ENCODE data around the gene PDP2. TPM values are rescaled to one million over a fixed set of nuclear protein-coding genes. Genes with fewer than 3 reads are reported as not detected.

The PDP2 gene
- total RNA-seq, 1 donor from 2014 or later = 11.7 TPM

DNA sequence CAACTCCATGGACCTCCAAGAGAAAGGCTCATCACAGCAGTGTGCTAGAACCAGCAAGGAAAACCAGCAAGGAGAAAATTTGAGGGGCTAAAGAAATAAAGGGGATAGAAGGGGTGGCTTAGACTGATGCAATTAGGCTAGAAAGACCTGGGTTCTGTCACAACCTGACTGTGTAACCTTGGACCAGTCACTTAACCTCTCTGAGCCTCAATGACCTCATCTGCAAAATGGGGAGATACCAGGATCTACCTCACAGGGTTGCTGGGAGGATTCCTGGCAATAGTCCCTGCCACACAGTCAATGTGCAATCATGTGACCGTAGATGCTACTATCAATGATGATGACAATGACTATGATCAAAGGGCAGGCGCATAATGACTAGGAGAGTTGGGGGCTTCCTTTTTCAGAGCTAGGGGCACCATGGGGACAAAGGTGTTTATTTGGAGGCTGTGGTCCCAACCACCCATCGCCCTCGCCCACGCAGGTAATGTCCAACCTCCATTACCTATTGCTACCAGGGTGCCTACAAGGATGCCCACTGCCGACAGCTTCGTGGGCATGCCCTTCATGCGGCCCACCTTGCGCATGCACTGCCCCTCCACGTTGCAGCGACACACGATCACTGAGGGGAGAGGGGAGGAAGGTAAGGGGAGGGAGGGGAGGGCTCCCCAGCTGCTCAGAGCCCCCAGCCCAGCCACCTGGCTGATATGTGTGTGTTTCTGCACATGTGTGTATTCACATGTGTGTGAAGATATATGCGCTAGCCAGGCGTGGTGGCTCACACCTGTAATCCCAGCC lies 28.6 kb downstream of the PDP2 start:
- Histone ChIP-seq H3K4me3 (ENCODE audit: low read depth, low read length) (no peak overlapping the region), H3K36me3 (ENCODE audit: control insufficient read depth, insufficient read depth, low read length) (no peaks in the 10 kb centered on the region), H3K27me3 (ENCODE audit: control insufficient read depth, insufficient read depth, low read length) (no peaks in the 10 kb centered on the region)
- TF ChIP-seq, protein P1, sequence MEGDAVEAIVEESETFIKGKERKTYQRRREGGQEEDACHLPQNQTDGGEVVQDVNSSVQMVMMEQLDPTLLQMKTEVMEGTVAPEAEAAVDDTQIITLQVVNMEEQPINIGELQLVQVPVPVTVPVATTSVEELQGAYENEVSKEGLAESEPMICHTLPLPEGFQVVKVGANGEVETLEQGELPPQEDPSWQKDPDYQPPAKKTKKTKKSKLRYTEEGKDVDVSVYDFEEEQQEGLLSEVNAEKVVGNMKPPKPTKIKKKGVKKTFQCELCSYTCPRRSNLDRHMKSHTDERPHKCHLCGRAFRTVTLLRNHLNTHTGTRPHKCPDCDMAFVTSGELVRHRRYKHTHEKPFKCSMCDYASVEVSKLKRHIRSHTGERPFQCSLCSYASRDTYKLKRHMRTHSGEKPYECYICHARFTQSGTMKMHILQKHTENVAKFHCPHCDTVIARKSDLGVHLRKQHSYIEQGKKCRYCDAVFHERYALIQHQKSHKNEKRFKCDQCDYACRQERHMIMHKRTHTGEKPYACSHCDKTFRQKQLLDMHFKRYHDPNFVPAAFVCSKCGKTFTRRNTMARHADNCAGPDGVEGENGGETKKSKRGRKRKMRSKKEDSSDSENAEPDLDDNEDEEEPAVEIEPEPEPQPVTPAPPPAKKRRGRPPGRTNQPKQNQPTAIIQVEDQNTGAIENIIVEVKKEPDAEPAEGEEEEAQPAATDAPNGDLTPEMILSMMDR (IDR thresholded peaks at IDR 0.05; ENCODE audit: insufficient read depth, low read length, poor library complexity, severe bottlenecking) = no peak
- no peak for DNase-seq (ENCODE audit: low read depth)

DNA sequence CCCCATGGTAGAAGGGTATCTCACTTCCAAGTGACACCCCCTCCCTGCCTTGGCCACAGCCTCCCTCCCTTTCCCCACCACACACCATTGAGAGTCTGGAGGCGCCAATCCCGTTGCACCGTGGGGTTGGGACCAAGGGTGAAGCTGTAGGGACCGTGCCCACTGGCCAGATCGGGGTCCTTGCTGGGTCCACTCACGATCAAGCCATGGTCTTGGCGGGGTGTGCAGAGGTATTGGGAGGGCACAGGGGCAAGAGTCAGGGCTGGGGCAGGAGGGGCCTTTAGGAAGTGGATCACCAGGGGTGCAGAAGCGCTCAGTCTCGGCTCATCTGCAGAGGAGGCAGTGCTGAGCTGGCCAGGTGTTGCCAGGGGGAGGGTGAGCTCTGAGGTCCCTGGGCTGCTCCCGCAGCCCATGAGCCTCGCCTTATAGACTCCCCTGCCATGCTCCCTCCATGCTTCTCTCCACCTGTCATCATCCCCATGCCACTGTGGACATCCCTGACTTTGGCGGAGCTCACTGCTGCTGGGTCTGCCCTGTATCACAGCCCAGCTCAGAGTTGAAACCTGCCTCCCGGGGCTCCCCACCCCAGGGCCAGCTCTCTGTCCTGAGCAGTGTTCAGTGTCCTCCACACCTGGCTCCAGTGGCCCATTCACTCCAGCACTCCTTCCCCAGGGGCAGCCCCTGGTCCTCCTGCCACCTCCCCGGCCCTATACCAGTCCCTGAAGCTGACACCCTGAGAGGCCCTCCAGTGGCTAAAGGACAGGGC lies 30.0 kb downstream of the PDP2 start:
- H3K27me3 ChIP-seq (ENCODE audit: control insufficient read depth, insufficient read depth, low read length) = no peaks in the 10 kb centered on the region
- DNase-seq (ENCODE audit: low read depth) = no peak
- TF ChIP-seq, protein P1 (IDR thresholded peaks at IDR 0.05; ENCODE audit: insufficient read depth, low read length, poor library complexity, severe bottlenecking) = no peak
- no peak overlapping the region for H3K4me3 ChIP-seq (ENCODE audit: low read depth, low read length)
- no peaks in the 10 kb centered on the region for H3K36me3 ChIP-seq (ENCODE audit: control insufficient read depth, insufficient read depth, low read length)

DNA sequence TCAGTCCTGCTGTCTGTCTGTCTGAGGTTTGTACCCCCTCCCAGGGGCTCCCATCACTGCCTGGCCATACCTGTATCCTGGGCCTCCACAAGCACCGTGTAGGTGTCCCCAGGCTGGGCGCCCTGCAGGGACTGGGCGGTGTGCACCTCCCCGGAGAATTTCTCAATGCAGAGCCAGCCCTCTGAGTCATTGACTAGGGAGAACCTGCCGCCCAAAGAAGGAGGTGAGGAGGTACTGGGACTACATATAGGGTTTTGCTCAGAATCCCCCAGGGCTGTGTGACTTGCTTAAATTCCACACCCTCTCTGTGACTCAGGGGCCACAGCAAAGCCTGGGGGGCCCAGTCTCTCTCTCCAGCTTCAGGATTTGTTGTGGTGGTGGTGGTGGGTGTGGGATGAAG lies 30.8 kb downstream of the PDP2 start:
- Histone ChIP-seq H3K4me3 (ENCODE audit: low read depth, low read length) (no peak overlapping the region), H3K27me3 (ENCODE audit: control insufficient read depth, insufficient read depth, low read length) (no peaks in the 10 kb centered on the region), H3K36me3 (ENCODE audit: control insufficient read depth, insufficient read depth, low read length) (no peaks in the 10 kb centered on the region)
- no peak for DNase-seq (ENCODE audit: low read depth)
- TF ChIP-seq, protein P1 (IDR thresholded peaks at IDR 0.05; ENCODE audit: insufficient read depth, low read length, poor library complexity, severe bottlenecking) = no peak

DNA sequence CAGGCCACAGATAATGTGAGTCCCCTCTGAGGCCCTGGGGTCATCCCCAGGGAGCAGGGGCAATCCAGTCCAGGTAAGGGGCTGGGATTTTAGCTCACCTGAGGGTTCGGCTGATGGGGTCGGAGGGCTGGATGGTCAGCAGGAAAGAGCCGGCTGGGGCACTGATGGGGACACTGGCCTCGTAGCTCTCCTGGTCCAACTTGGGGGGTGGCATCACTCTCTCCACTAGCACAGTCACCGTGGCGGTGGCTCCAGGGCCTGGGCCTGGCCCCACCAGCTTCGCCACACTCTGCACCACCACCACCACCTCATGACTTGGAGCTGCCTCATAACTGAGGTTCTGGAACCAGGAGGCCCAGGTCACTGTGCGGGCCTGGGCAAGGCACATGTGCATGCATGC lies 31.5 kb downstream of the PDP2 start:
- TF ChIP-seq, protein P1 (IDR thresholded peaks at IDR 0.05; ENCODE audit: insufficient read depth, low read length, poor library complexity, severe bottlenecking) = no peak
- DNase-seq (ENCODE audit: low read depth) = no peak
- Histone ChIP-seq H3K4me3 (ENCODE audit: low read depth, low read length) (no peak overlapping the region), H3K27me3 (ENCODE audit: control insufficient read depth, insufficient read depth, low read length) (no peaks in the 10 kb centered on the region), H3K36me3 (ENCODE audit: control insufficient read depth, insufficient read depth, low read length) (no peaks in the 10 kb centered on the region)

DNA sequence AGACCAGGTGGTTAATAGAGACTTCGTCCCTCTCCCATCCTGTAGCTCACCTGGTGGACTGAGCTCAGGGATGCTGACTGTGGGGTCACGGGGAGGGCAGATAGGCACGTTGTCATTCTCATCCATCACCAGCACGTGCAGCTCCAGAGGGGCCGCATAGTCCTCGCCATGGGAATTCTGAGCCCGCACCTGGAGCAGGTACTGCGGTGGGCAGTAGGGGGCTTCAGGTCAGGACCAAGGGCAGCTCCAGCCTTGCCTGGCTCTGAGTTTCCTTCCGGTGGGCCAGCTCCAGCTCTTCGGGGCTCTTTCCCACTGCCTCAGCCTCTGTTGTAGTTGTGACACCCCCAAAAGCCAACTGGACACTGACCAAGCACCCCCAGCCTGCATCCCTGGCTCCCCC lies 32.8 kb downstream of the PDP2 start:
- TF ChIP-seq, protein P1 (IDR thresholded peaks at IDR 0.05; ENCODE audit: insufficient read depth, low read length, poor library complexity, severe bottlenecking) = no peak
- Histone ChIP-seq H3K27me3 (ENCODE audit: control insufficient read depth, insufficient read depth, low read length) (no peaks in the 10 kb centered on the region), H3K36me3 (ENCODE audit: control insufficient read depth, insufficient read depth, low read length) (no peaks in the 10 kb centered on the region), H3K4me3 (ENCODE audit: low read depth, low read length) (no peak overlapping the region)
- no peak for DNase-seq (ENCODE audit: low read depth)
